A172 (cell line): ENCODE data around the gene SCFD2. TPM values are rescaled to one million over a fixed set of nuclear protein-coding genes. Genes with fewer than 3 reads are reported as not detected.
"Not testable (repeated sequence)": the region's sequence is repeated elsewhere in the genome, so short reads cannot be mapped to it uniquely, and the experiment has no call there.

Experiments used
- DNase-seq: peaks from one replicate; pipeline ENCODE4 v3.0.0-alpha.2; 2015; ENCODE audit warnings: low spot score
- total RNA-seq: library from RNA; depleted of rRNA; stranded (reverse); fragments of >200 nt; shearing (Covaris generic); gene quantifications from 2 replicates; pipeline ENCODE4 v1.2.3, GENCODE V29; 2014; rRNA removed

The SCFD2 gene
- 11.0 and 16.2 TPM in 2 replicates for total RNA-seq

GRCh38 chr4:53365486-53366300, at the start of gene SCFD2:
SCFD2 (minus strand) TSS chr4:53366061.
- DNase-seq = peak; percentile 93

- not testable (repeated sequence) for DNase-seq
Measured at GRCh38 chr4:53409479-53409878, 43.6 kb upstream of the SCFD2 start.

DNA sequence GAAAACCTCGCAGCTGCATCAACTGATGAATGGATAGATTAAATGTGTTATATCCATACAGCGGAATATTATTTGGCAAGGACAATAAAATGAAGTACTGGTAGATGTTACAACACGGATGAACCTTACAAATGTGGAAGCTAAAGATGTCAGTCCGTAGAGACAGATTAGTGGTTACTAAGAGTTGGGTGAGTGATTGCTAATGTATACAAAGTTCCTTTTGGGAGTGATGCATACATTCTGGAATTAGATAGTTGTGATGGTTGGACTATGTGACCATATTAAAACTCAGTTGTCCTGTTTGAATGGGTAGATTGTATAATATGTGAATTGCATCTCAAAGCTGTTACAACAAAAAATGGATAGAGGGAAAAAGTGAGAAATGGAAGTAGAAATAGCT, 14.4 kb upstream of the SCFD2 start:
- DNase-seq = no peak

DNA sequence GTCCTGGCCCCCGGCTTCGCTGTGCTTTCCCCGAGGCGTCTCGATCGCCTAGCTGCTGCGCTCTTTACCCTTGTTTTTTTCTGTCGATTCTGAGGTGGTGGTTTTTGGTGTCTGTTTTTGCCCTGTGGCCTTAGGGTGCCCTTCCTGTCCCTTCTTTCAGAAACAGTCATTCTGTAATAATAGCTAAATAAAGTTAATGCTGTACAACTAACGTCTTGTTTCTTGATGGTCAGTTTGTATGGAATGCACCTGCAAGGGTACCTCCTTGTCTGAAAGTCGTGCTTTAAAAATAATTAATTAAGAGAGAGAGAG, 12.3 kb upstream of the SCFD2 start:
- DNase-seq = peak; percentile 5

DNA sequence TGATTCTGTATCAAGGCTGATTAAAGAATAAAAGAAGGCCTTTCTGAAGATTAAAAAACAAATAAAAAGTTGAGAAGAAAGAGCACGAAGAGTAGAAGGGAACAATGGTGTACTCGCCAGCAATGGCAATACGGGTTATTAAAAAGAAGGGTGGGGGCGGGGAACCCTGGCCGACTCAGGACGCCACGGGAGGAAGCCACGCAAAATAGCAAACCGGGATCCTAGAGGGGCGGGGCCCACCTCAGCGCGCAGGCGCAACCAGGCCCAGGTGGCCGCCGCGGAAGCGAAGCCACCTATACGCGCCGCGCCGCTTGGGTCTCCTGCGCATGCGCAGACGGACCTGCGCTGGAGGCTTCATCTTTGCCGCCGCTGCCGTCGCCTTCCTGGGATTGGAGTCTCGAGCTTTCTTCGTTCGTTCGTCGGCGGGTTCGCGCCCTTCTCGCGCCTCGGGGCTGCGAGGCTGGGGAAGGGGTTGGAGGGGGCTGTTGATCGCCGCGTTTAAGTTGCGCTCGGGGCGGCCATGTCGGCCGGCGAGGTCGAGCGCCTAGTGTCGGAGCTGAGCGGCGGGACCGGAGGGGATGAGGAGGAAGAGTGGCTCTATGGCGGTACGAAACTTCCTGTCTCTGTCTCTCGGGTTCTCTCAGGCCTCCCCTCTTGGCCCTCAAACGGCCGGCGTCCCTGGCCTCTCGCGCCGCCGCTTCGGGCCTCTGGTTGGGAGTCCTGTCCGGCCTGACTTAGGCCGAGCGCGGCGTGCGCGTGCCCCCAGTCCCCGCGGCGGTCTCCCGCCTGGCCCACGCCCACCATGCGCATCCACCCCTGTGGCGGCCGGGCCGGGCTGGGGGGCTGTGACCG, 11.7 kb upstream of the SCFD2 start, which contains the start of gene FIP1L1:
TSS of gene FIP1L1 (plus strand) at position 323 of the 852 bp plus-strand sequence. CDS start at position 521, 198 bp downstream.
- peak; percentile 82 for DNase-seq

DNA sequence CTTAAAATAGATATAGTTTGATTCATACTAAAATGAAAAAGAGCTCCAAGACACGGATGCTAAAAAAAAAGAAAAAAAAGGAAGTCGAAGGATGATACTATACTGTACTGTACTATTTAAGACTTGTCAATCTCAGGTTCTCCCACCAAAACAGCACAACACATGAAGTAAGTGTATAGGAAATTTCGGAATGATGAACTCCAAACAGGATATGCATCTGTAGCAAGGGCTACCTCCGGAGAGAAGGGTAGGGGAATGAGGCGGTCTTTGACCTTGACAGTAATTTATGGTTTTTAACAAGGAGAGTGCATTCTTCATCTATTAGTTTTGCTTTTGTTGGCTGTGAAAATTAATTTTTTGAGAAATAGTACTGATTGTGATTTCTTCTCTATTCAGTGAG, 11.0 kb upstream of the SCFD2 start:
- no peak for DNase-seq

DNA sequence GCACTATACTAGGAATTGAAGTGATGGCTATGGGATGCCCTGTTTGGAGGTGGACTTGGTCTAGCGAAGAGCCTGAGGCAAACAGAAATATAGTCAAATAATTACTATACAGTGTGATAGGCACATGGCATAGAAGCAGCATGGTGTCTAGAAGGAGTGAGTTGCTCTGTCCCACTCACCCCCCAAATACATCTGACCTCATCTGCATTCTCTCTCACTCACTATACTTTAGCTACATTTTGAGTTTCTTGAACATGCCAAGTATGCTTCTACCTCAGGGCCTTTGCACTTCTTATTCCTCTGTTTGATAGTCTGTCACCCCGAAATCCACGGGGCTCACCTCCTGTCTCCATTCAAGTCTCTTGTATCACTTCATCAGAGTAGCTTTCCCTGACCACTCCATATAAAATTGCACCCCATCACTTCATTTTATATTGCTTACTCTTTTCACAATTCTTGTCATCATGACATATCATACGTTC, 9.0 kb upstream of the SCFD2 start:
- DNase-seq = no peak

DNA sequence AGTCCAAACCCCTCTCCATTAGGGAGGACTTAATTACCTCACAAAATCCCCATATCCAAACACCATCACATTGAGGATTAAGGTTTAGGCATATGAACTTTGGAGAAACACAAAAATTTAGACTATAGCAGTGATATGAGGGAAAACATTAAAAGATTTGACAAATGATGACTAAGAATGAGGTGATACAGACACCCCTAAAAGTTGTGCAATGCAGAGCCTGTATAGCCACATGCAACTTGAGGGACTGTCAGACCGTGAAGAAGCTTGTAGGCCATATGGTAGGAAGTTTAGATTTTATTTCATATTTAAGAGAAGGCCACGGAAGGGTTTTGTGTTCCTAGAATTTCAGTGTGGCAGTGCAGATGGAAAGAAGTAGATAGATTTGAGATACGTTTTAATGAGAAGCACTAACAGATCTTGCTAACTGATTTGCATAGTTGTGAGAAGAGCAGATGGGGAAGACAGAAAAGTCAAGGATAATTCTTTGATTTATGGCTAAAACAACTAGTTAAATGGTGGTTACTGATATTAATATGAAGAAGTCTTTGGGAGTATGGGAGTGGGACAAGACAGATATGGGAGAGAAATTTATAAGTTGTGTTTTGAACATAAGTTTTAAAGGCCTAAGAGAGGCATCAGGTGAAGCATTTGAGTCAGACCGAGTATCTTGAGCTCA, 6.1 kb upstream of the SCFD2 start:
- DNase-seq = no peak

DNA sequence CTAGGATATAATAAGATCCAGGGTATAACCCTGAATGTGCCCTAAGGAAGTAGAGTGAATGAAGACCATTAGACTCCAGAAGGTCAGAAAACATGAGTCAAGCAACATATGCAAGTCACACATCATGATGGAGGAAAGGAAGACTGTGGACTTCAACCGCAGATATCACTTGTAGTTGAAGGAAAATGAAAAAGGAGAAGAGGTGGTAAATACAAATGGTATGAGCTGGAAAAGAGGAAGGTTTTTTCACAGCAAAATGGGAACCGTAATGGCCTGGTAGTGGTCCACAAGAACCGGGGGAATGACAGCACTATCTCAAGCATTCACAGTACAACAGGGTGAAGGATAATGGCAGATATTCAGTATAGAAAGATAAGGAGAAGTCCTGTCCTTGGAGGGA, 5.2 kb upstream of the SCFD2 start:
- DNase-seq = no peak

GRCh38 chr4:53367721-53368120, 1.9 kb upstream of the SCFD2 start:
- no peak for DNase-seq

- DNase-seq = no peak
Measured at GRCh38 chr4:53366301-53366716, 448 bp upstream of the SCFD2 start.

- peak; percentile 4 for DNase-seq
Measured at GRCh38 chr4:53365121-53365485, 758 bp downstream of the SCFD2 start.

GRCh38 chr4:53364624-53365023, 1.2 kb downstream of the SCFD2 start:
- DNase-seq = no peak

DNA sequence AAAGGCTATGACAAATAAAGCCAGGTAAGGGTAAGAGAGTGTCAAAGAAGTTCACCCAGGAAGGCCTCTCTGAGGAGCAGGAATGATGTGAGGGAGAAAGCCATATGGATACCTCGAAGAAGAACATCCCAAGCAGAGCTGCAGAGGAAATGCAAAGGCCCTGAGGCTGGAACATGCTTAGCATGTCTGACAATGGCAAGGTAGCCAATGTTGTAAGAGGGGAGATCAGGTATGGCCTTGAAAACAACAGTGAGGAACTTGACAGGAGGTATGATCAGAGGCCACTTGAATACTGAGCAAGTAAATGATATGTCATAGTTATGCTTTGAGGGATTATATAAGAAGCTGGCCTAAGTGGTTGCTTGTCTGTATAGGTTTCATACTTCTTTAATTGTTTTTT, 3.8 kb downstream of the SCFD2 start:
- DNase-seq = no peak

DNA sequence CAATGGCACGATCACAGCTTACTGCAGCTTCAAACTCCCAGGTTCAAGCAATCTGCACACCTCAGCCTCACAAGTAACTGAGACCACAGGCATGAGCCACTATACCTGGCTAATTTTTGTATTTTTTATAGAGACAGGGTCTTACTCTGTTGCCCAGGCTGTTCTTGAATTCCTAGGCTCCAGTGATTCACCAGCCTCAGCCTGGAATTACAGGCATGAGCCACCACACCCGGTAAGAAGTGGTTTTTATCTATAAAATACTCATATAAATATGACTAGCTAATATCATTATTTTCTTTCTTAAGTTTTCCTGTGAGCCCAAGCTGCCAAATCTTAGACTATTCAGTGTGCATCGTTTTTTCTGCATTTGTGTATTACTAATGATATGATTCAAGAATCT, 4.4 kb downstream of the SCFD2 start:
- DNase-seq = no peak

DNA sequence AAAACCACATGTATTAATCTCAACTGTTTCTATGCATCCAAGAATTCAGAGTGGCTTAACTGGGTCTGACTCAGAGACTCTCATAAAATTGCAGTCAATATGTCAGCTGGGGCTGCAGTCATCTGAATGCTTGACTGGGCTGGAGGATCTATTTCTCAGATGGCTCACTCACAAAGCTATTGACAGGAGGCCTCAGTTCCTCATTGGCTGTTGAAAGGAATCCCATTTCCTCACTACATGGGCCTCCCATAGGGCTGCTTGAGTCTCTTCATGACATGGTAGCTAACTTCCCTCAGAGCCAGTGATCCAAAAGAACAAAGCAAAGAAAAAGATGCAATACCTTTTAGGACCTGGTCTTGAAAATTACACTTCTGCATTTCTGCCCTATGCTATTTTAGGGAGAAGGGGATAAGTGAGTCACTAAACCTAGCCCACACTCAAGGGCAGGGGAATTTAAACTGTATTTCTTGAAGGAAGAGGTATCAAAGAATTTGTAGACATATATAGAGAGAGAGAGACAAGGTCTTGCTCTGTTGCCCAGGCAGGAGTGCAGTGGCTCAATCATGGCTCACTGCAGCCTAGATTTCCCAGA, 9.8 kb downstream of the SCFD2 start:
- DNase-seq = no peak

- DNase-seq = no peak
Measured at GRCh38 chr4:53354012-53354722, 11.7 kb downstream of the SCFD2 start.

DNA sequence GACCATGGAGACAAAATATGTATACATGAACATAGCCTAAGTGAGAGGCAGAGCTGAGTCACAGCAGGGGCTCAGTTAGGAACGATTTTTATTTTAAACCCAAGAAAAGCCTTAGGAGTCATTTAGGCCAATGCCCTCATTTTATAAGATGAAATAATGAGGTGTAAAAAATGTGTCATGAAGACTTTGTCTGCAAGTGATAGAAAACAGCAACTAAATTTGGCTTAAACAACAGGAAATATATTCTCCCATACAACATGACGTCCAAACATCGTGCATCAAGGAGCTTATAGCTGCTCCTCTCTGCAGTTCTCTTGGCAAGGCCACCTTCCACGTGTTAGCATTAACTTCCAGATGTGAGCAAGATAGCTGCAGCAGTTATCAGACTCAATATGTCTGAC, 16.8 kb downstream of the SCFD2 start:
- DNase-seq = no peak

DNA sequence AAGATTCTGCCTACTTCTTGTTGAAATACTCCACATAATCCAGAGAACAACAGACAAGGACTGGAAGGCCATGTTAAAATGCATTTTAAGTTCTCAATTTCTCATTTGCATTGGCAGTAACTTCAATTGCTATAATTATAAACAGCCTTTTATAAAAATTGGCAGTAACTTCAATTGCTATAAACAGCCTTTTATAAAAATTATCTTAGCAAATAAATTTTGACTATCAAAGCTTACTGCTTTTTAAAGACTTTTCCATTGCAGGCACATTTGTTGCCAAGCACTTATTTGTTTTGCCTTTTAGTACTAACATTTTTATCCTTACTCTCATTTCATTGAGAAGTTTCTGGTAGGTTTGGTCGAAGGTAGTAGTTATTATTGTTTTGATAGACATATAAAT, 17.8 kb downstream of the SCFD2 start:
- no peak for DNase-seq

- DNase-seq = peak; percentile 55
Measured at GRCh38 chr4:53346920-53347852, 18.7 kb downstream of the SCFD2 start.
